GM12891 (cell line): ENCODE measurements around the gene MBNL2.

ENCODE experiments used
- PAX5 ChIP-seq: IDR thresholded peaks from 2 replicates; pipeline ENCODE4 v1.6.1; 2011; ENCODE audit warnings: low read length, moderate library complexity, mild to moderate bottlenecking; ENCODE audit not compliant: insufficient read depth, severe bottlenecking
- POLR2A ChIP-seq: IDR thresholded peaks from 2 replicates; pipeline ENCODE4 v1.6.1; 2011; ENCODE audit warnings: low read depth, low read length, control low read depth
- POLR2AphosphoS5 ChIP-seq: IDR thresholded peaks from 2 replicates; pipeline ENCODE4 v1.6.1; 2011; ENCODE audit warnings: low read depth, low read length, control low read depth
- POU2F2 ChIP-seq: IDR thresholded peaks from 2 replicates; pipeline ENCODE4 v1.6.1; 2011; ENCODE audit warnings: low read depth, mild to moderate bottlenecking, control low read depth, low read length, moderate library complexity
- SPI1 ChIP-seq: IDR thresholded peaks from 2 replicates; pipeline ENCODE4 v1.6.1; 2011; ENCODE audit warnings: low read depth, low read length, control low read depth
- TAF1 ChIP-seq: IDR thresholded peaks from 2 replicates; pipeline ENCODE4 v1.6.1; 2011; ENCODE audit warnings: low read depth, low read length, control low read depth

GRCh38 chr13:97254816-97255215 lies 32.7 kb downstream of the MBNL2 start:
- TF ChIP-seq POLR2AphosphoS5 (no peak), TAF1 (no peak), POLR2A (no peak), PAX5 (no peak), POU2F2 (no peak), SPI1 (no peak)
